Measurements from ENCODE around the gene TH. TPM values are rescaled to one million over a fixed set of nuclear protein-coding genes. Genes with fewer than 3 reads are reported as not detected.
A peak's percentile ranks its signal among the peaks of the same experiment; 100 is the strongest.

The TH gene
- total RNA-seq, 1 experiment from 2014 or later, result not detected

DNA sequence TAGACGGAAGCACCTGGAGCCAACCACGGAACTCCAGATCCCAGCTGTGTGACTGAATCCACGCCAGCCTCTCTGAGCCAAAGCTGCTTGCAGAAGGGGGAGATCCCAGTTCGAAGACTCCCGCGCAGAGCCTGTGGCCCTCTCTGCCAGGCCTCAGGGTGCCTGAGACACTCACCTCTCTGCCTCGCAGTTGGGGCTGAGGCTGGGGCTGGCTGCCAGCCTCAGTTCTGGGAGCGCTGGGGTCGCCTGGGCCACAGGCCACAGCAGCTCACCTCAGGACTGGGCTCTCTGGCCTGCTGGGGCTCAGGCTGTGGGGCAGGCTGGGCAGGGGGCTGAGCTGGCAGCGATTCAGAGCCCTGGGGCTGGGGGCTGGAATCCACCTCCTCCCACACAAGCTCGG, 24.2 kb downstream of the TH start:
- no peak for DNase-seq (ENCODE audit: extremely low read depth, low read depth)

GRCh38 chr11:2146051-2146450, 25.6 kb downstream of the TH start:
- DNase-seq (ENCODE audit: extremely low read depth, low read depth), result no peak

DNA sequence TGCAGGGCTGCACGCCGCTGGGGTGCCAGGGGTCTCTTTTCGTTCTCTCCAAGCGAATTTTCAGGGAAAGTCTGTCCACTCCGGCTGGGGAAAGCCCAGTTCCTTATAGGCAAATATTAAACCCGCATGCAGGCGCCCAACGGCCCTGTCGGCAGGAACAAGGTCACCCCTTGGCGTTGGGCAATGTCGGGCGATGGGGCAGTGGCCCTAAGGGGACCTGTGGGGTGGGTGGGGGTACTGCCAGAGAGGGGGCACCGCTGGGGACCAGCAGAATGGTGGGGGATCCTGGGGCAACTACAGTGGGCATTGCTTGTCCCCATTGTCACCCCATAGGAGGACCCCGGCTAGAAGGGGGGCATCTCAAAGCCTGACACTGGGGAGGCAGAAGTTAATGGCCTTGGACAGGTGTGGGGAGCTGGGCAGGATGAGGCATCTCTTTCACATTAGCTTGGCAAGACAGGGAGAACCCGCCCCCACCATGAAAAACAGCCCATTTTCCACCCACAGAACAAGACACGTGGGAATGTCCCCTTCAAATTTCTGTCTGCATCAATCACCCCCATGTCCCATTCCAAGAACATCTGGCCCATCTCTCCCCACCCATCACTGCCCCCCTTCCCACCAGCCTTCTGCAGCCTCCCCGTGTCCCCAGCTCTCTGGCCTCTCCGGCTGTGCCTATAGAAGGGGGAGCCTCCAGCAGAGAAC, 26.9 kb downstream of the TH start:
- no peak for DNase-seq (ENCODE audit: extremely low read depth, low read depth)

- DNase-seq (ENCODE audit: extremely low read depth, low read depth), result no peak
Measured at GRCh38 chr11:2143799-2144543, 27.6 kb downstream of the TH start.

DNA sequence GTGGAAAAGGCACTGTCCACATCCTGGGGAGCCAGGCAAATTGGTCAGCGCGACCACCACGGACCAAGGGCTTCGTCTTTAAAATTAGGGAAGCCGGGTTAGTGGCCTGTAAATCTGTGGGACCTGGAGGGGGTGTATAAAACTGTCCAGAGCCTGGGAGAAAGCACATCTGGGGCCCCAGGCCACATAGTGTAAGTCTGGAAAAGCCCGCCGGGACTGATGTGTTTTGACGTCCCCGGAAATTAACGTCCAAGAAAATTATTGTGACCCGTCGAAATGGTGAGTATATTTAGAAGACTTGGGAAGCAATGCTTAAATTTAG, 28.2 kb downstream of the TH start:
- no peak for DNase-seq (ENCODE audit: extremely low read depth, low read depth)

DNA sequence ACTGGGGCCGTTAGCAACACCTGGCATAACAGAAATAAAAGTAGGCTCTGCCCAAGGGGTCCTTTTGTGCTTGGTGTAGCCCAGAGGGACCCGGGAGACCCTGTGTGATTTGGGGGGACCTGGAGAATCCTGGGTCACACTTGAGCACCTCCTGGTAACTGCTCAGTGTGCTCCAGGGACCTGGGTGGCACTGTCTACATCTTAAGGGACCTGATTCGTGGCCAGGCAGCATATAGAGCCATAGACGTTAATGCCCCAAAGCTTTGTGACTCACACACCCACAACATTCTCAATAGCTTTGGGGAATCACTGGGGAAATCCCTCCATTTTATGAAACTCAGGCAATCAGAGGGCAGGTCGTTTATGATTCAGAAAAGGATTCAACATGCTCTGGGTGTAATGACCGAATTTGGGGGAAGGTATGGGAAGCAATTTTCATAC, 28.8 kb downstream of the TH start:
- DNase-seq (ENCODE audit: extremely low read depth, low read depth), result no peak

- DNase-seq (ENCODE audit: extremely low read depth, low read depth), result no peak
Measured at GRCh38 chr11:2142300-2142759, 29.3 kb downstream of the TH start.

GRCh38 chr11:2140411-2141400, 30.9 kb downstream of the TH start:
- DNase-seq (ENCODE audit: extremely low read depth, low read depth), result no peak

DNA sequence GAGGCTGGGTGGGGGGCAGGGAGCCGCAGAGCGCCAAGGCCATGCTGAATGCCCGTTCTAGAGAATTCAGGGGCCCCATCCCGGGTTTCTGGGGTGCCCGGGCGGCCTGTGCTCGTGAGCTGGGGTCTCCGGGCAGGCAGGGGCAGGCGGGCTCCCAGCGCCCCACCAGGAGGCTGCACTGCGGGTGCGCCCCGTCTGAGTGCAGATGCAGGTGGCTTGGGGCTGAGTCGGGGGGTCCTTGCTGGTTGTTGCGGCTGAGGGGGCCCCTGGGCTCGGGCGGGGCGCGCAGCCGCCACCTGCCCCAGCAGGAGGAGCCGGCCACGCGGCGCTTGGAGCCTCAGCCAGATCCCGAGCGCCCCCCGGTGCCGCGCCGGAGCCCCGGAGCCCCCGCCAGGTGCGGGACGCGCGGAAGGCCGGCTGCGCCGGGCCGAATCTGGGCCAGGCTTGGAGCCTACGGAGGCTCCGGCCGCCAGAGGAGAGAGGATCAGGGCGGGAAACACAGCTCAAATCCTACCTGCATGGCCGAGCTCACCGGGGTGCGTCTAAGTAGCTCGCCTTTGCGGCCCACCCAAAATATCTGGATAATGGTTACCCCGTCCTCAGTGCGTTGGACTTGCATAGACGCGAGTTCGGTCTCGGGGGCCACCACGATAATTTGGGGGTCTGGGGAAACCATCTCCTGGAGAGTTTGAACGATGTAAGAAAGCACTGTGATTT, 31.8 kb downstream of the TH start:
- no peak for DNase-seq (ENCODE audit: extremely low read depth, low read depth)

GRCh38 chr11:2139123-2139521, 32.5 kb downstream of the TH start, which contains the start of gene IGF2:
Gene IGF2 (minus strand): TSS chr11:2139389. CDS start chr11:2135523, 3,866 bp downstream.
- no peak for DNase-seq (ENCODE audit: extremely low read depth, low read depth)

GRCh38 chr11:2138431-2139122, 33.0 kb downstream of the TH start:
- no peak for DNase-seq (ENCODE audit: extremely low read depth, low read depth)

DNA sequence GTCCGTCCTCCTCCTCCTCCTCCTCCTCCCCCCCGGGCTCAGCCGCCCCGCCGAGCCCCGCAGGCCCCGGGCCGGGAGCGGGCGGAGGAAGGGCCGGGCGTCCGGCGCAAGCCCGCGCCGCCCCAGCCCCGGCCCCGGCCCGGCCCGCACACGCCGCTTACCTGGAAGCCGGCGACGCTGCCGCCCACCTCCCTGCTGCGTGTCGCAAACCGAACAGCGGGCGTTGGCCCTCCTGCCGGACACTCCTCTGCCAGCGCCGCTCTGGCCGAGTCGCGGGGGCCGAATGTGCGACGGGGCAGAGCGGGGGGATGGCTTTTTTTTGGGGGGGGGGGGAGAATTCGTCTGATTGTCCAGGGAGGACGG, 33.6 kb downstream of the TH start:
- no peak for DNase-seq (ENCODE audit: extremely low read depth, low read depth)

DNA sequence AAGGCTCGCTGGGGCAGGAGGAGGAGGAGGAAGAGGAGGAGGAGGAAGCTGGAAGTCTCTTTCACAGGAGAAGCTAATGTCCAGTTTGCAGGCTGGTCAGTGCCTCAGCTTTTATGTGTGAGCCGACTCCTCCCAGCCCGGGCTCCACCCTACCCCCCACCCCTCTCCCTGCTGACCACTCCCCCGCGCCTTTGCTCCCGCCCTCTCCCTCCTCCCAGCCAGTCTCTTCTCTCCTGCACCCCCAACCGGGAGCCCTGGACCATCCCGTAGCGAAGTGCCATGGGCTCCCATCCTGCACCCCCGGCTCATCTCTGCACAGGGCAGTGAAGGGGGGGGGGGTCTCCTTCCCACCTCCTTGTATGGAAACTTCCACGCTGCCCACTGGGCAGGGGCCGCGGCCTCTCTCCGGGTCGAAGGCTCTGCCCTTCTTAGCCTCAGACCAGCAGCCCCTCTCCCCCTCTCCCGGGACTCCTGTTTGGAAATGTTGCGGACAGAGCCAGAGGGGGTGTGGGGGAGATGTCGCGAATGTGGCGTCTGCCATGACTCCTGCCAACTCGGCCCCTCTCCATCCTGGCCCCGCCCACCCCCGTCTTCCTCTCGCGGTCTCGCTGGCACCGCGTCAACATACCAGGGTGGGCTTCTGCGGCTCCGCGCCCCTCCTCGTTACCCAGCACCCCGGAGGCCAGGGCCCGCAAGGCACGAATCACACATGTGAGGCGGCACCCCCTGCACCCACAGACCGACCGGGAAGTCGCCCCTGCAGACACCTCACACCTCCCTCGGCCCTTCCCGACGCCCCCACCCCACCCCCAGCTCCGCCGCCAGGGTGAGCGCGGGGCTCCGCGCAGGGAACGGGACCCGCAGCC, 34.2 kb downstream of the TH start:
- DNase-seq (ENCODE audit: extremely low read depth, low read depth), result peak; percentile 21

GRCh38 chr11:2136952-2137201, 34.7 kb downstream of the TH start:
- no peak for DNase-seq (ENCODE audit: extremely low read depth, low read depth)

DNA sequence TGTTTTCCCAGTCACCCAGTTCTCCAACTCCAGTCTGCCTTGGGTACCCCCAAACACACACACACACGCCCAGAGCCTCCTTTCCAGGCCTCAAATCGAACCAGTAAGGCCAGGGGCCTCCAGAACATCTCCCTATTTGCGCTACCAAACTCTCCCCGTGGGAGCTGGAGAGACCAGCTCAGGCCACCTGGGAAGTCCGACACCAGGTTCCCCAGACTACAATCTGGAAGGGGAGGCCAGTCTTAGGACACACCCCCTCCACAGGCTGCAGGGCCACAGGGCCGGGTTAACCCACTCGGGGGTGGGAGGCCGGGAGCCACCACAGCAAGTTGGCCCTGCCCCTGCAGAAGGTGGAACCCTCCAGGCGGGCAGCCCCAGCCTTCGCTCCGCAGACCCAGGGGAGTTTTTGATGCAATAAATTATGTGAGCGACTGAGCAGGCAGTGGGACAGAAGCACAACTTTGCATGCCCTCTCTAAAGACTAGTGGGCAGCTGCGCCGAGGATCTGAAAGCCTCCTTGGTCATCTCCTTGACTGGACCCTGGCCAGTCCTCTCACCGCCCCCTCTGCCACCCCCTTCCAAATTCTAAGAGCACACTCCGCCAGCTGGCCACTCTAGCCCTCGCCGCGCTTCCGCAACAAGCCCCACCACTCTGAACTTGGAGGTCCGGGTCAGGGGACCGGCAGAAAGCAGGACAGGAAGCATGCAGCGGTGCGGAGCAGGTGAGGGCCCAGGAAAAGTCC, 35.2 kb downstream of the TH start:
- DNase-seq (ENCODE audit: extremely low read depth, low read depth), result no peak

DNA sequence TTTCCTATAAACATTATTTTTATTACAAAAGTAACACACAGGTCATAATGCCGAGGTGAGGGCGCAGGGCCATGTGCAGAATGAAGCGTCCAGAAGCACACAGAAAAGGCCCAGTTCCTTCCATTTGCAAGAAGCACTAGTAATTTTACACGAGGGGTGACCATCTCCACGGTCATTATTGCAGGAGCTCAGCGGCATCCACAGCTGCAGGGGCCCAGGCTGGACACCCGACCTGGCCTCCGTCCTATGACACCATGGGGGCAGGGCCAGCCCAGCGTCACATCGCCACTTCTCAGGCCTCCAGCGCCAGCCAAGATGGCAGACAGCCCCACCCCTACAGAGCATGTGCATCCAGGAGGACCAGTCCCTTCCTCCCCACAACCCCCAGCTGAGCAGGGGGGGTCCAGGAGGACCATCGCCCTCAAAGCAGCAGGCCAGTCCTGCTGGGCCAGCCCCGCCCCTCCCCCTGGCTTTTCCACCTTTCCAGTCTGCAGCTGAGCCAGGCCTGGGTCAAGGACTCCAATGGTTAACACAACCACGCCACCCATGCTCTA, 35.9 kb downstream of the TH start:
- DNase-seq (ENCODE audit: extremely low read depth, low read depth), result no peak

DNA sequence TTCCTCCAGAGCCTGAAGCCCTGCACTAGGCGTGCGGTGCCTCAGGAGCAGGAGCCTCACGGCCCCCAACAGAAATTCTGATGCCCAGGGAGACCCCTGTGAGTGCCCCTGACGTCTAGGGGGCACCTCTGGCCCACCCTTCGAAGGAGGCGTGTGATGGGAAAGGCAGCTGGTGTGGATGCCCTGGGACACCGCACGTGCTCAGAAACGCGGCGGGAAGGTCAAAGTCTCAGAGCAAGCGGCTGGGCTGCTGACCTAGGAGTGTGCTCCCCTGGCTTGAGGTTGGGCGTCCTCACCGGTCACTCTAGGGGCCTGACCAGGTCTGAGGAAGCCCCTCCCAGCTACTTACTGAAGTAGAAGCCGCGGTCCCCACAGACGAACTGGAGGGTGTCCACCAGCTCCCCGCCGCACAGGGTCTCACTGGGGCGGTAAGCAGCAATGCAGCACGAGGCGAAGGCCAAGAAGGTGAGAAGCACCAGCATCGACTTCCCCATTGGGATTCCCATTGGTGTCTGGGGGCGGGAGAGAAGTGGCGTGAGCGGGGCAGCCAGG, 36.5 kb downstream of the TH start:
- no peak for DNase-seq (ENCODE audit: extremely low read depth, low read depth)
